IMR-90 (cell line): ENCODE measurements around the gene ADIRF. TPM values are rescaled to one million over a fixed set of nuclear protein-coding genes. Genes with fewer than 3 reads are reported as not detected.

Experiments
- ATAC-seq: fragments of 200-7000 bp; cut with Tn5 transposase; 2 replicates; pipeline ENCODE4 v1.9.1; 2020; ENCODE audit warnings: low read depth, mild to moderate bottlenecking, moderate library complexity
- BruUV-seq: library from RNA; stranded (reverse); fragments of 400-500 nt; replicated peaks from 2 replicates; lab custom pipeline; 2021; lab: Mats Ljungman, UMichigan
- CTCF ChIA-PET: fragments of 300-600 bp; formaldehyde crosslinking; extraction: SDS; loops from one replicate; lab custom pipeline; 2021; ENCODE audit warnings: antibody characterized with exemption; lab: Yijun Ruan, JAX
- POLR2A ChIA-PET: fragments of 300-600 bp; sonication (Branson Sonifier 250); formaldehyde crosslinking; loops from one replicate; lab custom pipeline; 2022; ENCODE audit warnings: antibody characterized with exemption; ENCODE audit not compliant: unreplicated experiment; lab: Charles Lee
- DNase-seq: peaks from one replicate; pipeline ENCODE4 v3.0.0; 2013
- H2AFZ ChIP-seq: replicated peaks from 2 replicates; pipeline ENCODE3; 2013; ENCODE audit warnings: low read length, mild to moderate bottlenecking; ENCODE audit not compliant: poor library complexity
- H2AK5ac ChIP-seq: 2 replicates; pipeline ENCODE4 v1.6.1; 2013; ENCODE audit warnings: low read depth, low read length, inconsistent platforms
- H2AK9ac ChIP-seq: replicated peaks from 2 replicates; pipeline ENCODE3; 2013; ENCODE audit warnings: mild to moderate bottlenecking, low read depth, low read length, moderate library complexity; ENCODE audit not compliant: poor library complexity
- H2BK120ac ChIP-seq: 2 replicates; pipeline ENCODE4 v1.6.1; 2013; ENCODE audit warnings: low read depth, low read length, inconsistent platforms
- H2BK15ac ChIP-seq: 3 replicates; pipeline ENCODE4 v1.6.1; 2013; ENCODE audit warnings: low read depth, low read length, inconsistent platforms
- H2BK20ac ChIP-seq: 2 replicates; pipeline ENCODE4 v1.6.1; 2013; ENCODE audit warnings: low read depth, mild to moderate bottlenecking, inconsistent platforms, low read length, moderate library complexity
- H2BK5ac ChIP-seq: 2 replicates; pipeline ENCODE4 v1.6.1; 2013; ENCODE audit warnings: mild to moderate bottlenecking, low read depth, low read length, inconsistent platforms; ENCODE audit not compliant: poor library complexity, severe bottlenecking
- H3K14ac ChIP-seq: replicated peaks from 2 replicates; pipeline ENCODE4 v1.6.1; 2013; ENCODE audit warnings: low read depth, low read length, inconsistent platforms
- H3K18ac ChIP-seq: 2 replicates; pipeline ENCODE4 v1.6.1; 2013; ENCODE audit warnings: low read depth, low read length, control low read depth
- H3K23ac ChIP-seq: 2 replicates; pipeline ENCODE4 v1.6.1; 2013; ENCODE audit warnings: low read depth, low read length, inconsistent platforms
- H3K27ac ChIP-seq: 2 replicates; pipeline ENCODE4 v1.5.1; 2013; ENCODE audit warnings: mild to moderate bottlenecking, control low read depth, low read length; ENCODE audit not compliant: insufficient read depth
- H3K27me3 ChIP-seq: 2 replicates; pipeline ENCODE4 v1.6.1; 2013; ENCODE audit warnings: low read length; ENCODE audit not compliant: control insufficient read depth, insufficient read depth
- H3K36me3 ChIP-seq: 2 replicates; pipeline ENCODE4 v1.6.1; 2013; ENCODE audit warnings: low read length, mixed read lengths; ENCODE audit not compliant: control insufficient read depth, insufficient read depth
- H3K4ac ChIP-seq: 2 replicates; pipeline ENCODE4 v1.6.1; 2013; ENCODE audit warnings: low read depth, low read length, inconsistent platforms
- H3K4me1 ChIP-seq: 2 replicates; pipeline ENCODE4 v1.6.1; 2013; ENCODE audit warnings: low read length, mixed read lengths; ENCODE audit not compliant: control insufficient read depth, insufficient read depth
- H3K4me2 ChIP-seq: 2 replicates; pipeline ENCODE4 v1.6.1; 2013; ENCODE audit warnings: low read depth, mild to moderate bottlenecking, control low read depth, low read length, moderate library complexity
- H3K4me3 ChIP-seq: 2 replicates; pipeline ENCODE4 v1.5.1; 2013; ENCODE audit warnings: low read depth, mild to moderate bottlenecking, control low read depth, low read length, moderate library complexity; ENCODE audit not compliant: insufficient read depth
- H3K56ac ChIP-seq: 2 replicates; pipeline ENCODE4 v1.6.1; 2013; ENCODE audit warnings: low read length, inconsistent platforms; ENCODE audit not compliant: insufficient read depth; ENCODE audit errors: extremely low read depth
- H3K79me1 ChIP-seq, 2 experiments: 2 replicates each; pipeline ENCODE4 v1.6.1; 2013; ENCODE audit warnings: low read length in 2 of 2, inconsistent platforms in 1 of 2, low read depth in 1 of 2
- H3K9ac ChIP-seq: 2 replicates; pipeline ENCODE4 v1.6.1; 2013; ENCODE audit warnings: low read depth, low read length, control low read depth
- H3K9me1 ChIP-seq: 2 replicates; pipeline ENCODE4 v1.6.1; 2013; ENCODE audit warnings: low read length, inconsistent platforms; ENCODE audit not compliant: insufficient read depth
- H3K9me3 ChIP-seq: 2 replicates; pipeline ENCODE4 v1.6.1; 2013; ENCODE audit warnings: low read length; ENCODE audit not compliant: control insufficient read depth, insufficient read depth
- H4K20me1 ChIP-seq: 2 replicates; pipeline ENCODE4 v1.6.1; 2013; ENCODE audit warnings: low read length, inconsistent platforms; ENCODE audit not compliant: insufficient read depth
- H4K5ac ChIP-seq: 2 replicates; pipeline ENCODE4 v1.6.1; 2013; ENCODE audit warnings: mild to moderate bottlenecking, low read depth, low read length, control low read depth
- H4K8ac ChIP-seq, 2 experiments: 2 replicates each; pipeline ENCODE4 v1.6.1; 2013; ENCODE audit warnings: low read depth in 2 of 2, low read length in 2 of 2, control low read depth in 1 of 2, inconsistent platforms in 1 of 2
- H4K91ac ChIP-seq: 2 replicates; pipeline ENCODE4 v1.6.1; 2013; ENCODE audit warnings: low read depth, low read length, inconsistent platforms; ENCODE audit not compliant: insufficient read depth
- BHLHE40 ChIP-seq: fragments of 150-350 bp; IDR thresholded peaks from 2 replicates; pipeline ENCODE4 v1.6.1; 2016; ENCODE audit warnings: mild to moderate bottlenecking, low read depth, low read length
- CEBPB ChIP-seq: IDR thresholded peaks from 2 replicates; pipeline ENCODE4 v1.6.1; 2012; ENCODE audit warnings: low read depth, low read length, improper control_type of control experiment
- CHD1 ChIP-seq: IDR thresholded peaks from 2 replicates; pipeline ENCODE4 v1.6.1; 2012; ENCODE audit warnings: low read depth, low read length, improper control_type of control experiment
- CTCF ChIP-seq: conservative IDR thresholded peaks from 2 replicates; pipeline ENCODE4 v1.5.1; 2012; ENCODE audit warnings: mild to moderate bottlenecking, low read depth, low read length, improper control_type of control experiment
- ELK1 ChIP-seq: fragments of 150-350 bp; IDR thresholded peaks from 2 replicates; pipeline ENCODE4 v1.6.1; 2016; ENCODE audit warnings: low read depth, mild to moderate bottlenecking, low read length, moderate library complexity, borderline replicate concordance
- FOS ChIP-seq: fragments of 150-350 bp; IDR thresholded peaks from 2 replicates; pipeline ENCODE4 v1.6.1; 2016; ENCODE audit warnings: low read depth, low read length
- MAFK ChIP-seq: IDR thresholded peaks from 2 replicates; pipeline ENCODE4 v1.6.1; 2012; ENCODE audit warnings: low read depth, low read length, improper control_type of control experiment
- MXI1 ChIP-seq: IDR thresholded peaks from 2 replicates; pipeline ENCODE4 v1.6.1; 2012; ENCODE audit warnings: low read depth, mild to moderate bottlenecking, low read length, moderate library complexity, borderline replicate concordance
- NFE2L2 ChIP-seq: fragments of 150-350 bp; IDR thresholded peaks from 2 replicates; pipeline ENCODE4 v1.6.1; 2016; ENCODE audit warnings: low read depth, mild to moderate bottlenecking, low read length
- POLR2A ChIP-seq: IDR thresholded peaks from 2 replicates; pipeline ENCODE4 v1.6.1; 2012; ENCODE audit warnings: mild to moderate bottlenecking, low read depth, low read length
- RAD21 ChIP-seq: IDR thresholded peaks from 2 replicates; pipeline ENCODE4 v1.6.1; 2012; ENCODE audit warnings: low read length, improper control_type of control experiment
- RCOR1 ChIP-seq: IDR thresholded peaks from 2 replicates; pipeline ENCODE4 v1.6.1; 2012; ENCODE audit warnings: mild to moderate bottlenecking, low read length, improper control_type of control experiment; ENCODE audit not compliant: insufficient replicate concordance
- RFX5 ChIP-seq: IDR thresholded peaks from 2 replicates; pipeline ENCODE4 v1.8.0; 2012; ENCODE audit warnings: low read depth, mild to moderate bottlenecking, low read length, moderate library complexity
- USF2 ChIP-seq: fragments of 150-350 bp; IDR thresholded peaks from 2 replicates; pipeline ENCODE4 v1.6.1; 2017; ENCODE audit warnings: mild to moderate bottlenecking, antibody characterized with exemption, low read length, low read depth
- WGBS, 2 experiments: methylation state at CpG; one replicate each; pipeline versions ENCODE4 v1.1.5 to v1.1.7; 2013; ENCODE audit warnings: missing lambda C conversion rate in 2 of 2; ENCODE audit not compliant: insufficient read length in 1 of 2; ENCODE audit errors: extremely low coverage in 2 of 2; 5-methylcytosine and 5-hydroxymethylcytosine counted together
- dilution Hi-C: fragments of 300-500 bp; cut with HindIII; formaldehyde crosslinking; loops from one replicate; pipeline ENCODE4 v1.14.3; 2018; ENCODE audit warnings: low sequenced_read_pairs; ENCODE audit not compliant: unreplicated experiment
- in situ Hi-C: fragments of 300-500 bp; cut with MboI; formaldehyde crosslinking; loops from 3 replicates; pipeline ENCODE4 v1.14.3; 2019; ENCODE audit warnings: low sequenced_read_pairs, inconsistent platforms, mixed read lengths
- intact Hi-C: fragments of 100-400 bp; cut with micrococcal nuclease; formaldehyde crosslinking; loops from 2 replicates; pipeline ENCODE4 v1.10.0; 2022
- polyA plus RNA-seq, 3 experiments: library from polyadenylated mRNA; depleted of rRNA; stranded (reverse); fragments of >200 nt; gene quantifications; 2 replicates each; pipeline ENCODE4 v1.2.3, GENCODE V29; 2012; ENCODE audit warnings: low replicate concordance in 1 of 3
- total RNA-seq: library from RNA; depleted of rRNA; stranded (reverse); fragments of >200 nt; gene quantifications from 2 replicates; pipeline ENCODE4 v1.2.3, GENCODE V29; 2012

Gene ADIRF
- total and polyA plus RNA-seq, 2 of the 4 experiments (the other 2 are of a cell fraction) = 2.3 to 7.2 TPM

GRCh38 chr10:86971232-86971991 lies 3.1 kb downstream of the ADIRF start:
- H3K27ac ChIP-seq = peak overlapping the region; percentile 92
- H3K27me3 ChIP-seq = no peaks in the 10 kb centered on the region
- ATAC-seq = peak; percentile 79
- H3K14ac ChIP-seq = peak overlapping the region; percentile 30
- in situ Hi-C loops (no loop called here), dilution Hi-C loops (no loop called here), intact Hi-C loops (no loop called here)
- CTCF ChIA-PET = no interaction called here
- no peaks in the 10 kb centered on the region for H3K36me3 ChIP-seq
- BruUV-seq = no TSS peak
- H2BK20ac ChIP-seq = peak overlapping the region; percentile 31
- H3K9ac ChIP-seq = peak overlapping the region; percentile 93
- peak overlapping the region; percentile 82 for H2BK5ac ChIP-seq
- peaks cover 17% of the 10 kb centered on the region for H3K9me1 ChIP-seq
- peak overlapping the region; percentile 99 for H2AK9ac ChIP-seq
- H2BK120ac ChIP-seq = peak overlapping the region; percentile 88
- peak overlapping the region; percentile 97 for H3K4me2 ChIP-seq
- POLR2A ChIA-PET = interaction anchor here (0.6 kb wide), 1 partner anchor 17 kb away, joined by 6 read pairs; no protein-coding TSS in a partner anchor
- peak overlapping the region; percentile 75 for H3K4me3 ChIP-seq
- peak overlapping the region; percentile 95 for H3K4ac ChIP-seq
- H2AK5ac ChIP-seq = peak overlapping the region; percentile 96
- peak overlapping the region; percentile 67; the same call in 1 of the 2 replicates for H3K23ac ChIP-seq
- H4K8ac ChIP-seq = peak overlapping the region; percentile 80 to 91
- H3K56ac ChIP-seq = peak overlapping the region; percentile 68
- peak; percentile 85 for DNase-seq
- peak overlapping the region; percentile 98 for H4K91ac ChIP-seq
- peak overlapping the region; percentile 85 for H4K5ac ChIP-seq
- 27% methylated on average over 19 of the region's 66 CpGs; no CpG with 5 or more reads in 1 of the 2 experiments for WGBS, 2 experiments
- H2AFZ ChIP-seq = peak overlapping the region; percentile 92
- peak overlapping the region; percentile 72 for H2BK15ac ChIP-seq
- peak overlapping the region; percentile 67 for H3K18ac ChIP-seq
- peaks cover 35% of the 10 kb centered on the region for H3K4me1 ChIP-seq
- no peaks in the 10 kb centered on the region; the same call in 1 of the 2 replicates for H4K20me1 ChIP-seq
- H3K9me3 ChIP-seq = no peaks in the 10 kb centered on the region
- peaks cover 0 to 38% of the 10 kb centered on the region in 2 experiments; a peak in 3 of 4 replicates for H3K79me1 ChIP-seq
- no peak for TF ChIP-seq MAFK
- no peak for TF ChIP-seq POLR2A
- peak; percentile 43; the same call in 1 of the 2 replicates for TF ChIP-seq NFE2L2
- TF ChIP-seq RFX5 = no peak
- peak; percentile 61 for TF ChIP-seq USF2
- TF ChIP-seq FOS = peak; percentile 77
- no peak for TF ChIP-seq CTCF
- no peak for TF ChIP-seq ELK1
- peak; percentile 99 for TF ChIP-seq BHLHE40
- TF ChIP-seq MXI1 = peak; percentile 49; the same call in 1 of the 2 replicates
- no peak for TF ChIP-seq CHD1
- TF ChIP-seq RAD21 = no peak
- no peak for TF ChIP-seq RCOR1
- no peak for TF ChIP-seq CEBPB
